ENCODE data around the gene RNF31. TPM values are rescaled to one million over a fixed set of nuclear protein-coding genes. Genes with fewer than 3 reads are reported as not detected.
A peak's percentile ranks its signal among the peaks of the same experiment; 100 is the strongest.

The RNF31 gene
- total and polyA plus RNA-seq, 2 of the 13 experiments (the other 11 are each of a cell fraction or from before 2014, with no cell fraction given): 48.2 to 86.8 TPM

GRCh38 chr14:24195186-24196070 lies 48.1 kb downstream of the RNF31 start, which contains the start of gene TM9SF1 (continued):
- no peak for TF ChIP-seq GRHL1 (CRISPR knock-in tag; conservative IDR thresholded peaks at IDR 0.05)
- TF ChIP-seq TCF12 (IDR thresholded peaks at IDR 0.05): no peak
- TF ChIP-seq TCF12 (CRISPR knock-in tag; IDR thresholded peaks at IDR 0.05): peak; percentile 81; the same call in 1 of the 2 replicates
- TF ChIP-seq FOXO1 (CRISPR knock-in tag; IDR thresholded peaks at IDR 0.05): peak; percentile 78
- no peak for TF ChIP-seq FOXA1 (IDR thresholded peaks at IDR 0.05)
- TF ChIP-seq FOXA1 (CRISPR knock-in tag; IDR thresholded peaks at IDR 0.05): peak; percentile 5; the same call in 1 of the 2 replicates
- TF ChIP-seq ZBTB38 (CRISPR knock-in tag; IDR thresholded peaks at IDR 0.05): peak; percentile 81
- peak; percentile 100 for TF ChIP-seq RNF2 (conservative IDR thresholded peaks at IDR 0.05; ENCODE audit: low read depth)

All from HepG2 (cell line).